ENCODE results near the gene SUGCT.

SUGCT gene

GRCh38 chr7:40428421-40428820 is 293.6 kb downstream of the SUGCT start:
- Histone ChIP-seq H3K4me3 (ENCODE audit: low read depth, low read length) (no peak overlapping the region), H3K9ac (ENCODE audit: low read length) (no peak overlapping the region), H3K27ac (ENCODE audit: low read depth, low read length) (no peak overlapping the region), H3K27me3 (ENCODE audit: control insufficient read depth, insufficient read depth, low read length) (no peaks in the 10 kb centered on the region), H3K36me3 (ENCODE audit: control insufficient read depth, insufficient read depth, low read length) (no peaks in the 10 kb centered on the region), H3K4me1 (ENCODE audit: control insufficient read depth, insufficient read depth, low read length) (no peaks in the 10 kb centered on the region), H3K9me3 (ENCODE audit: control insufficient read depth, insufficient read depth, low read depth, low read length) (no peaks in the 10 kb centered on the region)

- H3K4me1 ChIP-seq (ENCODE audit: control insufficient read depth, insufficient read depth, low read length), result no peaks in the 10 kb centered on the region
- no peaks in the 10 kb centered on the region for H3K36me3 ChIP-seq (ENCODE audit: control insufficient read depth, insufficient read depth, low read length)
- no peak overlapping the region for H3K27ac ChIP-seq (ENCODE audit: low read depth, low read length)
- no peak overlapping the region for H3K4me3 ChIP-seq (ENCODE audit: low read depth, low read length)
- no peak overlapping the region for H3K9ac ChIP-seq (ENCODE audit: low read length)
- no peaks in the 10 kb centered on the region for H3K27me3 ChIP-seq (ENCODE audit: control insufficient read depth, insufficient read depth, low read length)
- no peaks in the 10 kb centered on the region for H3K9me3 ChIP-seq (ENCODE audit: control insufficient read depth, insufficient read depth, low read depth, low read length)
Measured at GRCh38 chr7:40429826-40430225, 295.0 kb downstream of the SUGCT start.

- Histone ChIP-seq H3K27ac (ENCODE audit: low read depth, low read length) (no peak overlapping the region), H3K4me1 (ENCODE audit: control insufficient read depth, insufficient read depth, low read length) (no peaks in the 10 kb centered on the region), H3K4me3 (ENCODE audit: low read depth, low read length) (no peak overlapping the region), H3K9me3 (ENCODE audit: control insufficient read depth, insufficient read depth, low read depth, low read length) (no peaks in the 10 kb centered on the region), H3K9ac (ENCODE audit: low read length) (no peak overlapping the region), H3K27me3 (ENCODE audit: control insufficient read depth, insufficient read depth, low read length) (no peaks in the 10 kb centered on the region), H3K36me3 (ENCODE audit: control insufficient read depth, insufficient read depth, low read length) (no peaks in the 10 kb centered on the region)
Measured at GRCh38 chr7:40432046-40432445, 297.2 kb downstream of the SUGCT start.

DNA sequence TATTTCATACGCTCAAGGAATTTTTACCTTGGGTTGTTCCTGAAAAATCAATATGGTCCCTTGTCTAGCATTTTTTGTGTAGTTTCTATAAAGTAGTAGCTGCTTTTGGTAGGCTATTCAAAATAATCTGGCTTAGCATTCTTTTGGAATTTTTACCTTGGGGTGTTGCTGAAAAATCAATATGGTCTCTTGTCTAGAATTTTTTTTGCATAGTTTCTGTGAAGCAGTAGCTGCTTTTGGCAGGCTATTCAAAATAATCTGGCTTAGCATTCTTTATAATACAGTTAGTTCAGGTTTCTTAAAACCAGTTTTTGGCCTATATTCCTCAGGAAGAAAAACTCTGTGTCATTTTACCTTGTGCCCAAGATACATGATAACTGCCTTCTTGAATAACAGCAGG is 301.9 kb downstream of the SUGCT start:
- Histone ChIP-seq H3K9ac (ENCODE audit: low read length) (no peak overlapping the region), H3K9me3 (ENCODE audit: control insufficient read depth, insufficient read depth, low read depth, low read length) (no peaks in the 10 kb centered on the region), H3K27ac (ENCODE audit: low read depth, low read length) (no peak overlapping the region), H3K36me3 (ENCODE audit: control insufficient read depth, insufficient read depth, low read length) (no peaks in the 10 kb centered on the region), H3K27me3 (ENCODE audit: control insufficient read depth, insufficient read depth, low read length) (no peaks in the 10 kb centered on the region), H3K4me3 (ENCODE audit: low read depth, low read length) (no peak overlapping the region), H3K4me1 (ENCODE audit: control insufficient read depth, insufficient read depth, low read length) (no peaks in the 10 kb centered on the region)

GRCh38 chr7:40437498-40437897 is 302.7 kb downstream of the SUGCT start:
- H3K27me3 ChIP-seq (ENCODE audit: control insufficient read depth, insufficient read depth, low read length), result no peaks in the 10 kb centered on the region
- H3K9ac ChIP-seq (ENCODE audit: low read length), result no peak overlapping the region
- H3K4me3 ChIP-seq (ENCODE audit: low read depth, low read length), result no peak overlapping the region
- H3K36me3 ChIP-seq (ENCODE audit: control insufficient read depth, insufficient read depth, low read length), result no peaks in the 10 kb centered on the region
- H3K27ac ChIP-seq (ENCODE audit: low read depth, low read length), result no peak overlapping the region
- H3K9me3 ChIP-seq (ENCODE audit: control insufficient read depth, insufficient read depth, low read depth, low read length), result no peaks in the 10 kb centered on the region
- H3K4me1 ChIP-seq (ENCODE audit: control insufficient read depth, insufficient read depth, low read length), result no peaks in the 10 kb centered on the region

GRCh38 chr7:40437936-40438634 is 303.3 kb downstream of the SUGCT start:
- Histone ChIP-seq H3K4me1 (ENCODE audit: control insufficient read depth, insufficient read depth, low read length) (no peaks in the 10 kb centered on the region), H3K9ac (ENCODE audit: low read length) (no peak overlapping the region), H3K36me3 (ENCODE audit: control insufficient read depth, insufficient read depth, low read length) (no peaks in the 10 kb centered on the region), H3K27ac (ENCODE audit: low read depth, low read length) (no peak overlapping the region), H3K4me3 (ENCODE audit: low read depth, low read length) (no peak overlapping the region), H3K27me3 (ENCODE audit: control insufficient read depth, insufficient read depth, low read length) (no peaks in the 10 kb centered on the region), H3K9me3 (ENCODE audit: control insufficient read depth, insufficient read depth, low read depth, low read length) (no peaks in the 10 kb centered on the region)

DNA sequence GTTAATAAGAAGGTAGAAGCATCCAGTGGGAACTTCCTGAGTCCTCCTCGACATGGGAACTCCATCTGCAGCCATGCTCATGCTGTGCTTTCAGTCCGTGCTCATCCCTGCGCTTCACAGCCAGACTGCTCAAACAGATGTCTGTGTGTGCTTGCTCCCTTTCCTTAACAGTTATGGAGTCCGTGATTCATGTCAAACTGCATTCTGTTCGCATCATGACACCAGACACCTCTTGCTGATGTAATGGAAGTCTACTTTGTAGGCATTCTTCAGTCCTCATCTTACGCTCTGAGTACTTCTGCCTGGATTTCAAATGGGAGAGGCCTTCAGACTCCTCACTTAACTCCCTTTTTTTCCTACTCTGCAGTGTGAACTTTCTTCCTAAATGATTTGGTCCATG is 304.9 kb downstream of the SUGCT start:
- H3K4me3 ChIP-seq (ENCODE audit: low read depth, low read length), result no peak overlapping the region
- H3K36me3 ChIP-seq (ENCODE audit: control insufficient read depth, insufficient read depth, low read length), result no peaks in the 10 kb centered on the region
- no peak overlapping the region for H3K9ac ChIP-seq (ENCODE audit: low read length)
- no peaks in the 10 kb centered on the region for H3K4me1 ChIP-seq (ENCODE audit: control insufficient read depth, insufficient read depth, low read length)
- no peaks in the 10 kb centered on the region for H3K27me3 ChIP-seq (ENCODE audit: control insufficient read depth, insufficient read depth, low read length)
- H3K9me3 ChIP-seq (ENCODE audit: control insufficient read depth, insufficient read depth, low read depth, low read length), result no peaks in the 10 kb centered on the region
- H3K27ac ChIP-seq (ENCODE audit: low read depth, low read length), result no peak overlapping the region

- Histone ChIP-seq H3K4me3 (ENCODE audit: low read depth, low read length) (no peak overlapping the region), H3K36me3 (ENCODE audit: control insufficient read depth, insufficient read depth, low read length) (no peaks in the 10 kb centered on the region), H3K27ac (ENCODE audit: low read depth, low read length) (no peak overlapping the region), H3K27me3 (ENCODE audit: control insufficient read depth, insufficient read depth, low read length) (no peaks in the 10 kb centered on the region), H3K4me1 (ENCODE audit: control insufficient read depth, insufficient read depth, low read length) (no peaks in the 10 kb centered on the region), H3K9ac (ENCODE audit: low read length) (no peak overlapping the region), H3K9me3 (ENCODE audit: control insufficient read depth, insufficient read depth, low read depth, low read length) (no peaks in the 10 kb centered on the region)
Measured at GRCh38 chr7:40447345-40447744, 312.5 kb downstream of the SUGCT start.

DNA sequence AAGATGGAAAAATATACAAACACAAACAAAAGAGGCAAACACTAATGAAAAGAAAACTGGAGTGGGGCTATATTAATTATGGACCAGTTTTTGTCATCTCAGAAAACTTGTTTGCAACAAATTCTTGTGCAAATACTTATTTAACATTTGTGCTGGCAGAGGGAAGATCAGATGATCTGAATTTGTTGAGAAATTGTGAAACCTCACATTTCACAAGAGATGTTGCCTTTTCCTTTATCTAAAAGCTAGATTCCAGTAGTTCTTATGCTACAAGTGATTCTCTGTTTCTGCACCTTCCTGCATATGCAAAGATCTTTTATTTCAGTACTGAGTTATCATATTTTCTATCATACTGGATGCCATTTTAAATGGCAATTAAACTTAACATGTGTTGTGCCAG is 320.7 kb downstream of the SUGCT start:
- Histone ChIP-seq H3K27ac (ENCODE audit: low read depth, low read length) (no peak overlapping the region), H3K9ac (ENCODE audit: low read length) (no peak overlapping the region), H3K4me3 (ENCODE audit: low read depth, low read length) (no peak overlapping the region), H3K27me3 (ENCODE audit: control insufficient read depth, insufficient read depth, low read length) (no peaks in the 10 kb centered on the region), H3K36me3 (ENCODE audit: control insufficient read depth, insufficient read depth, low read length) (no peaks in the 10 kb centered on the region), H3K4me1 (ENCODE audit: control insufficient read depth, insufficient read depth, low read length) (peaks cover 9% of the 10 kb centered on the region), H3K9me3 (ENCODE audit: control insufficient read depth, insufficient read depth, low read depth, low read length) (no peaks in the 10 kb centered on the region)

DNA sequence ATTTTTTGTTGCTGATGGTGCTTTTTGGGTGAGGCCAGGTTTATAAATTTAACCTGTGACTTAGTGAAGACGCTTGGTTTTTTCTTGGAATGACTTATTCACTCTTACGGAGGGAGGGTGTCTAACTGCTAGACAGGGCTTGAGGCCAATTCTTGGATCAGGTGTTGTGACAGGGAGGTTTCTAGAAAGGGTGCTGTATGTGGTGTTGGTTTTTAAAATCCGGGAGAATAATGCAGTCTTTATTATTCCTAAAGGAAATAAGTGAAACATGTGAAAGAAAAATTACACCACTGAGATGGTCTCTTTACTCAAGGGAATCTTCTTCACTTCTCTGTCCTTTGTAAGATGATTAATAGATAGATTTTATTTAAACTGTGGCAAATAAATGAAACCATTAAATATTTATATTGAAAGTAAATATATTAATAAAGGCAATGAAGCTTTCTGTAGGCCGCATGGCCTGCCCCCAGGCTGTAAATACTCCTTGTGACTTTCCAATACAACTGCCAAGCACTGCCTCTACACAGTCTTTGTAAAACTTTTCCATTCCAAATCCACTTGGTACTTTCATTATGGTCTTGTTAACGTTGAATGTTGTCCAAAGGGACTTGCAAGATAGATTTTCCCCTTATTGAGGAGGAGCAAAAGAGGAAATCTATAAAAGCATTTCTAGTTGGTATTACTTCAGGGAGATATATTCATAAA is 323.1 kb downstream of the SUGCT start:
- Histone ChIP-seq H3K4me1 (ENCODE audit: control insufficient read depth, insufficient read depth, low read length) (peaks cover 7% of the 10 kb centered on the region), H3K27me3 (ENCODE audit: control insufficient read depth, insufficient read depth, low read length) (no peaks in the 10 kb centered on the region), H3K9me3 (ENCODE audit: control insufficient read depth, insufficient read depth, low read depth, low read length) (no peaks in the 10 kb centered on the region), H3K4me3 (ENCODE audit: low read depth, low read length) (no peak overlapping the region), H3K9ac (ENCODE audit: low read length) (no peak overlapping the region), H3K36me3 (ENCODE audit: control insufficient read depth, insufficient read depth, low read length) (no peaks in the 10 kb centered on the region), H3K27ac (ENCODE audit: low read depth, low read length) (no peak overlapping the region)

DNA sequence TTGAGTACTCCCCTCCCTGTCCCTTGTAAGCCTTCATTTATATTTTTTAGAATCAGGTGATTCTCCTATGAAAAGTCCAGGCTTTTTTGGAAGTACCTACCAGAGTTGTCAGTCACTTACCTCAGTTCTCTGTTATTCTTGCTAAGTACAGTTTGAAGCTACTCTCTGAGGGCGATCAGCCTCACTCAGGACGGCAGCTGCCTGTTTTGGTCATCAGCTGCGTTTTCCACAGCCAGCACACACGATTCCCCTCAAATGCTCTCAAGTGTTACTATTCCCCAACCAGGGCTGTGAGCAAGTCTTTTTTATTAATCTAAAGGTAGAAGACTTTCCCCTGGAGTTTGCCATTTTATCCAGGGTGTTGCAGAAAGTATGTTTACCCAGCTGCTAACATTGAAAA is 328.6 kb downstream of the SUGCT start:
- H3K27ac ChIP-seq (ENCODE audit: low read depth, low read length), result no peak overlapping the region
- H3K9ac ChIP-seq (ENCODE audit: low read length), result no peak overlapping the region
- no peaks in the 10 kb centered on the region for H3K27me3 ChIP-seq (ENCODE audit: control insufficient read depth, insufficient read depth, low read length)
- H3K4me1 ChIP-seq (ENCODE audit: control insufficient read depth, insufficient read depth, low read length), result no peaks in the 10 kb centered on the region
- H3K4me3 ChIP-seq (ENCODE audit: low read depth, low read length), result no peak overlapping the region
- no peaks in the 10 kb centered on the region for H3K36me3 ChIP-seq (ENCODE audit: control insufficient read depth, insufficient read depth, low read length)
- H3K9me3 ChIP-seq (ENCODE audit: control insufficient read depth, insufficient read depth, low read depth, low read length), result no peaks in the 10 kb centered on the region

All from HUES6 (cell line).